ENCODE results near the gene ARFGEF3. TPM values are rescaled to one million over a fixed set of nuclear protein-coding genes. Genes with fewer than 3 reads are reported as not detected.

ARFGEF3 gene
- polyA plus RNA-seq, 1 of the 3 experiments (the other 2 are of a cell fraction): not detected

DNA sequence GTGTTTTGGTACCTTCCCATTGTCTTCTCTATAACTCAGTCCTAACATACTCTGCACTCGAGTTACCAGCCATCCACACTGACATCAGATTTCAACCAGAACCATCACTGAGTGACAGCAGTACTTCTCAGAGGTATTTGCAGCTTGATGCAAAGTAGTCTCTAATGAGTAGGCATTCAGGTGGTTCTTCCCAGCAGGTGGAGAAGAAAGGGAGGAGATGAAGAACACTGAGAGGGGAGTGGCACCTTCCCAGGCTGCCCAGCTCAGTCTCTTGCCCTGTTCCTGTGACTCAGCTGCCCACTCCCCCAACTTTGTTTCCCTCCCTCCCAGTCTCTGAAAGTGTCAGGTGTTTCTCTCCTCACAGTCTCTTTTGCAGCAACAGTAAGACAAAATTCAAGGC lies 177.3 kb downstream of the ARFGEF3 start (continued):
- TF ChIP-seq NFIC (IDR thresholded peaks at IDR 0.05; ENCODE audit: borderline replicate concordance) (no peak), CHD2 (IDR thresholded peaks at IDR 0.05; ENCODE audit: low read length, partially characterized antibody) (no peak), TAF1 (IDR thresholded peaks at IDR 0.05; ENCODE audit: borderline replicate concordance, low read depth, low read length) (no peak)

- Histone ChIP-seq H3K4me1 (ENCODE audit: control insufficient read depth in 1 of 2, insufficient read depth in 2 of 2, low read depth in 1 of 2, low read length in 1 of 2) (no peaks in the 10 kb centered on the region), H3K9me3 (no peaks in the 10 kb centered on the region), H3K27me3 (ENCODE audit: insufficient read depth) (no peaks in the 10 kb centered on the region), H3F3A (replicated peaks; ENCODE audit: insufficient read depth) (no peaks in the 10 kb centered on the region), H3K9ac (no peak overlapping the region), H3K4me3 (ENCODE audit: low read depth in 2 of 2, low read length in 1 of 2) (no peak overlapping the region), H3K9me2 (no peaks in the 10 kb centered on the region), H3K79me2 (ENCODE audit: insufficient read depth) (no peaks in the 10 kb centered on the region), H3K27ac (ENCODE audit: low read depth in 2 of 2, low read length in 1 of 2) (no peak overlapping the region), H3K36me3 (replicated peaks in 1 of 2; ENCODE audit: control insufficient read depth in 1 of 2, insufficient read depth in 2 of 2, low read length in 1 of 2) (no peaks in the 10 kb centered on the region), H4K20me1 (ENCODE audit: insufficient read depth) (no peaks in the 10 kb centered on the region), H2AFZ (ENCODE audit: low read depth) (no peak overlapping the region), H3K4me2 (no peak overlapping the region)
- no peak for DNase-seq
- 0% methylated on average over 1 of the region's 1 CpG for WGBS (ENCODE audit: low lambda C conversion rate)
- ChIA-PET CTCF (no interaction called here), POLR2A (no interaction called here)
- TF ChIP-seq ZBTB33 (IDR thresholded peaks at IDR 0.05; ENCODE audit: borderline replicate concordance, low read depth): no peak
- TF ChIP-seq MEF2A (IDR thresholded peaks at IDR 0.05; ENCODE audit: borderline replicate concordance, low read depth): no peak
- TF ChIP-seq, protein P1, sequence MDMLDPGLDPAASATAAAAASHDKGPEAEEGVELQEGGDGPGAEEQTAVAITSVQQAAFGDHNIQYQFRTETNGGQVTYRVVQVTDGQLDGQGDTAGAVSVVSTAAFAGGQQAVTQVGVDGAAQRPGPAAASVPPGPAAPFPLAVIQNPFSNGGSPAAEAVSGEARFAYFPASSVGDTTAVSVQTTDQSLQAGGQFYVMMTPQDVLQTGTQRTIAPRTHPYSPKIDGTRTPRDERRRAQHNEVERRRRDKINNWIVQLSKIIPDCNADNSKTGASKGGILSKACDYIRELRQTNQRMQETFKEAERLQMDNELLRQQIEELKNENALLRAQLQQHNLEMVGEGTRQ (IDR thresholded peaks at IDR 0.05; ENCODE audit: borderline replicate concordance, low read depth, low read length): no peak
- no peak for TF ChIP-seq EP300 (IDR thresholded peaks at IDR 0.05; ENCODE audit: borderline replicate concordance in 1 of 2, low read depth in 1 of 2, low read length in 1 of 2)
- TF ChIP-seq, protein P2, sequence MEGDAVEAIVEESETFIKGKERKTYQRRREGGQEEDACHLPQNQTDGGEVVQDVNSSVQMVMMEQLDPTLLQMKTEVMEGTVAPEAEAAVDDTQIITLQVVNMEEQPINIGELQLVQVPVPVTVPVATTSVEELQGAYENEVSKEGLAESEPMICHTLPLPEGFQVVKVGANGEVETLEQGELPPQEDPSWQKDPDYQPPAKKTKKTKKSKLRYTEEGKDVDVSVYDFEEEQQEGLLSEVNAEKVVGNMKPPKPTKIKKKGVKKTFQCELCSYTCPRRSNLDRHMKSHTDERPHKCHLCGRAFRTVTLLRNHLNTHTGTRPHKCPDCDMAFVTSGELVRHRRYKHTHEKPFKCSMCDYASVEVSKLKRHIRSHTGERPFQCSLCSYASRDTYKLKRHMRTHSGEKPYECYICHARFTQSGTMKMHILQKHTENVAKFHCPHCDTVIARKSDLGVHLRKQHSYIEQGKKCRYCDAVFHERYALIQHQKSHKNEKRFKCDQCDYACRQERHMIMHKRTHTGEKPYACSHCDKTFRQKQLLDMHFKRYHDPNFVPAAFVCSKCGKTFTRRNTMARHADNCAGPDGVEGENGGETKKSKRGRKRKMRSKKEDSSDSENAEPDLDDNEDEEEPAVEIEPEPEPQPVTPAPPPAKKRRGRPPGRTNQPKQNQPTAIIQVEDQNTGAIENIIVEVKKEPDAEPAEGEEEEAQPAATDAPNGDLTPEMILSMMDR (IDR thresholded peaks at IDR 0.05): no peak
Measured at GRCh38 chr6:138341176-138341575, 179.4 kb downstream of the ARFGEF3 start.

DNA sequence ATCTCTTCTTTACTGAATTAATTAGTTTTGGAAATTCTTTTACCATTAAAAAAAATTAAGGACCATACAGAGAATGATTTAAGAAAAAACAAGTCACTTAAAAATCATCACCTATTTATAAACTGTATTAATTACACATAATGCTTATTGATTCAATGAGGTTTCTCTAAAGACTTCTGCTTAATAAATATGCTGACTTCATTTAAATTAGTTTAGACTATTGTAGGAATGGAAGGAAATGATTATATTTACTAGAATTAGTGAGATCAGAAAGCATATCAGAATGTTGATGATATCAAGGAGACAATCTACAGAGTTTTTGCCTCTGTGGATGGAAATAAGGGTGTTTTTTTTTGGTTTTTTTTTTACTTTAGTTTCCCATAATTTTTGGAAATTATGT lies 181.4 kb downstream of the ARFGEF3 start:
- Histone ChIP-seq H3K27me3 (ENCODE audit: insufficient read depth) (no peaks in the 10 kb centered on the region), H3K27ac (ENCODE audit: low read depth in 2 of 2, low read length in 1 of 2) (no peak overlapping the region), H3K36me3 (replicated peaks in 1 of 2; ENCODE audit: control insufficient read depth in 1 of 2, insufficient read depth in 2 of 2, low read length in 1 of 2) (no peaks in the 10 kb centered on the region), H3F3A (replicated peaks; ENCODE audit: insufficient read depth) (no peaks in the 10 kb centered on the region), H3K79me2 (ENCODE audit: insufficient read depth) (no peaks in the 10 kb centered on the region), H3K4me3 (ENCODE audit: low read depth in 2 of 2, low read length in 1 of 2) (no peak overlapping the region), H3K9me3 (no peaks in the 10 kb centered on the region), H3K4me1 (ENCODE audit: control insufficient read depth in 1 of 2, insufficient read depth in 2 of 2, low read depth in 1 of 2, low read length in 1 of 2) (no peaks in the 10 kb centered on the region), H2AFZ (ENCODE audit: low read depth) (no peak overlapping the region), H4K20me1 (ENCODE audit: insufficient read depth) (no peaks in the 10 kb centered on the region), H3K9ac (no peak overlapping the region), H3K4me2 (no peak overlapping the region), H3K9me2 (no peaks in the 10 kb centered on the region)
- ChIA-PET CTCF (no interaction called here), POLR2A (no interaction called here)
- DNase-seq: no peak
- no peak for TF ChIP-seq FOSL2 (IDR thresholded peaks at IDR 0.05; ENCODE audit: borderline replicate concordance, low read depth)
- TF ChIP-seq SIN3A (IDR thresholded peaks at IDR 0.05; ENCODE audit: borderline replicate concordance, low read depth, low read length): no peak
- TF ChIP-seq FOXJ3 (CRISPR knock-in tag; IDR thresholded peaks at IDR 0.05): no peak
- no peak for TF ChIP-seq USF1 (IDR thresholded peaks at IDR 0.05; ENCODE audit: borderline replicate concordance, low read depth)
- TF ChIP-seq RAD21 (IDR thresholded peaks at IDR 0.05; ENCODE audit: low read length): no peak
- TF ChIP-seq NRF1 (IDR thresholded peaks at IDR 0.05; ENCODE audit: low read depth, low read length): no peak
- TF ChIP-seq EZH2phosphoT487 (IDR thresholded peaks at IDR 0.05; ENCODE audit: borderline replicate concordance, low read depth): no peak
- no peak for TF ChIP-seq SMC3 (IDR thresholded peaks at IDR 0.05; ENCODE audit: low read depth, low read length)
- no peak for TF ChIP-seq MXI1 (IDR thresholded peaks at IDR 0.05; ENCODE audit: low read depth, low read length)
- TF ChIP-seq, protein P3, sequence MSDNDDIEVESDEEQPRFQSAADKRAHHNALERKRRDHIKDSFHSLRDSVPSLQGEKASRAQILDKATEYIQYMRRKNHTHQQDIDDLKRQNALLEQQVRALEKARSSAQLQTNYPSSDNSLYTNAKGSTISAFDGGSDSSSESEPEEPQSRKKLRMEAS (IDR thresholded peaks at IDR 0.05; ENCODE audit: low read depth): no peak
- TF ChIP-seq TAF1 (IDR thresholded peaks at IDR 0.05; ENCODE audit: borderline replicate concordance, low read depth, low read length): no peak
- TF ChIP-seq GABPA (IDR thresholded peaks at IDR 0.05; ENCODE audit: low read depth): no peak
- TF ChIP-seq YY1 (IDR thresholded peaks at IDR 0.05; ENCODE audit: low read depth): no peak
